NCI-H526 treated with DMSO at 0.1 percent for 48 hours (cell line): ENCODE results near the gene CTSS.
A peak's percentile ranks its signal among the peaks of the same experiment; 100 is the strongest.
"Not testable (repeated sequence)": the region's sequence is repeated elsewhere in the genome, so short reads cannot be mapped to it uniquely, and the experiment has no call there.

Experiments
- DNase-seq: peaks from one replicate; lab custom pipeline; 2025; lab: John Stamatoyannopoulos, UW

The CTSS gene

GRCh38 chr1:150765296-150765976 lies at the start of gene CTSS:
CTSS (minus strand) TSS chr1:150765778; CDS start chr1:150764763, 1,015 bp downstream.
- no peak for DNase-seq

GRCh38 chr1:150813028-150813707 lies 47.6 kb upstream of the CTSS start:
- peak; percentile 90 for DNase-seq

GRCh38 chr1:150810958-150811659 lies 45.5 kb upstream of the CTSS start:
- DNase-seq: peak; percentile 93

GRCh38 chr1:150809651-150810050 lies 44.1 kb upstream of the CTSS start:
- DNase-seq: no peak

GRCh38 chr1:150808846-150809245 lies 43.3 kb upstream of the CTSS start:
- no peak for DNase-seq

GRCh38 chr1:150808121-150808520 lies 42.5 kb upstream of the CTSS start, which contains the start of gene CTSK:
CTSK (minus strand) TSS chr1:150808260; CDS start chr1:150806805, 1,455 bp downstream.
- no peak for DNase-seq

GRCh38 chr1:150807249-150808023 lies 41.9 kb upstream of the CTSS start:
- no peak for DNase-seq

- DNase-seq: no peak
These were observed 40.3 kb upstream of the CTSS start for GRCh38 chr1:150805899-150806298.

- DNase-seq: no peak
These were observed 39.1 kb upstream of the CTSS start for GRCh38 chr1:150804671-150805070.

- no peak for DNase-seq
These were observed 33.5 kb upstream of the CTSS start for GRCh38 chr1:150799089-150799488.

- DNase-seq: no peak
These were observed 32.9 kb upstream of the CTSS start for GRCh38 chr1:150798525-150798924.

GRCh38 chr1:150796374-150796773 lies 30.8 kb upstream of the CTSS start:
- DNase-seq: no peak

GRCh38 chr1:150793778-150794177 lies 28.2 kb upstream of the CTSS start:
- DNase-seq: not testable (repeated sequence)

- DNase-seq: no peak
These were observed 27.6 kb upstream of the CTSS start for GRCh38 chr1:150793221-150793620.

- no peak for DNase-seq
These were observed 26.0 kb upstream of the CTSS start for GRCh38 chr1:150791585-150791984.

- DNase-seq: no peak
These were observed 23.8 kb upstream of the CTSS start for GRCh38 chr1:150789396-150789795.

GRCh38 chr1:150788946-150789345 lies 23.4 kb upstream of the CTSS start:
- no peak for DNase-seq

- no peak for DNase-seq
These were observed 21.9 kb upstream of the CTSS start for GRCh38 chr1:150787455-150787854.

GRCh38 chr1:150780510-150780909 lies 14.9 kb upstream of the CTSS start:
- DNase-seq: no peak

- DNase-seq: no peak
These were observed 12.8 kb upstream of the CTSS start for GRCh38 chr1:150778409-150778808.

- DNase-seq: no peak
These were observed 12.0 kb upstream of the CTSS start for GRCh38 chr1:150777544-150777943.

GRCh38 chr1:150775931-150776505 lies 10.4 kb upstream of the CTSS start:
- not testable (repeated sequence) for DNase-seq
